GM19463 (cell line): ENCODE measurements around the gene KRTAP5-5.
"Not testable (repeated sequence)": the region's sequence is repeated elsewhere in the genome, so short reads cannot be mapped to it uniquely, and the experiment has no call there.

Experiments
- ATAC-seq: cut with Tn5 transposase; IDR thresholded peaks from one replicate; pipeline ENCODE4 v1.9.1; 2021; ENCODE audit warnings: mild to moderate bottlenecking, moderate library complexity; ENCODE audit not compliant: unreplicated experiment

KRTAP5-5 gene

DNA sequence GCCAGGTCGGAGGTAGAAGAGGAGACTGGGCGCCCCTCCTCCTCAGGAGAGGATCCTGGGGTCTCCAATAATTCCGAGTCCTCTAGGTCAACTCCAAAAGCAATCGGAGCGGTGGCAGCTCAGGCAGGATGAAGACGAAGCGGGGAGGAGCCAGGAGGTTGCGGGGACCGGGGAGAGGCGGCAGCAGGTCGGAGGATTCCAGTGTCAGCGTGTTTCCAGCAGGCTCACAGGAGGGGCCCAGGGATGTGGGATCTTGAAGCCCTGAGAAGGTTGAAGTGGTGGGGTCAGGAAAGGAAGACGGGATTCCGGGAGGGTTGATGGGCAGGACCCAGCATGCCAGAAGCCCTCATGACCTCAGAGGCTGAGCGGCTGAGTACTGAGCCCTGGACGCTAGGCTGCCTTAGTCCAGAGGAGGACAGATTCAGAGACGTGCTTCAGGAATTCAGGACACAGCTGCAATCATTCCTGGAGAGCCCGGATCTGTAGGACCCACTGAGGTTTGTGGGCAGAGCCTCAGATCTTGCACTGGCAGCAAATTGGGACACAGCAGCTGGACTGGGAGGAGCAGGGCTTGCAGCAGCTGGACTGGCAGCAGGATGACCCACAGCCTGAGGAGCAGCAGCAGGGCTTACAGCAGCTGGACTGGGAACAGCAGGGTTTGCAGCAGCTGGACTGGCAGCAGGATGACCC, 22.3 kb upstream of the KRTAP5-5 start:
- not testable (repeated sequence) for ATAC-seq

GRCh38 chr11:1607901-1608300, 21.7 kb upstream of the KRTAP5-5 start:
- not testable (repeated sequence) for ATAC-seq

- no peak for ATAC-seq
Observed at GRCh38 chr11:1608363-1608762, 21.2 kb upstream of the KRTAP5-5 start, which contains the start of gene KRTAP5-3. Gene KRTAP5-3, minus strand, starts transcription at chr11:1608463. Its CDS starts 78 bp downstream, at chr11:1608385.

GRCh38 chr11:1618231-1618630, 11.3 kb upstream of the KRTAP5-5 start:
- ATAC-seq = no peak

DNA sequence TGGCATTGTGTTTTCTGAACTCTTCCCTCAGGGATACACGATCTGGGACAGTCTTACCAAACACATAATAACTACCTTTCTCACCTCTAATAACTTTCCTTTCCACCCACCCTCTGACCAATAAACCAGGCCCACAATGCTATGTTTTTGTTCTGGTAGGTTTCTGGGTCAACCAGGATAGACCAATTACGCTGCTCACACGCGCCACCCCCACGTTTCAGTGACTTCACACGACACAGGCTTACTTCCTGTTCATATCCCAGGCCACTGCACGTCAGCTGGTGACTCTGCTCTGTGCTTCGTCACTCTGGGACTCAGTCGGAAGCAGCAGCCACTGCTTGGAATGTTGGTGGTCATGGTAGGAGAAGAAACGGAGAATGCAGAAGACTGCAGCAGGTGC, 10.1 kb upstream of the KRTAP5-5 start:
- ATAC-seq = no peak

GRCh38 chr11:1622086-1622485, 7.5 kb upstream of the KRTAP5-5 start, which contains the start of gene KRTAP5-4:
Gene KRTAP5-4, minus strand, starts transcription at chr11:1622138. Its CDS starts 45 bp downstream, at chr11:1622093.
- ATAC-seq = no peak

- no peak for ATAC-seq
Observed at GRCh38 chr11:1623716-1624115, 5.9 kb upstream of the KRTAP5-5 start.

GRCh38 chr11:1624621-1625020, 5.0 kb upstream of the KRTAP5-5 start:
- no peak for ATAC-seq

- ATAC-seq = no peak
Observed at GRCh38 chr11:1625541-1625940, 4.0 kb upstream of the KRTAP5-5 start.

DNA sequence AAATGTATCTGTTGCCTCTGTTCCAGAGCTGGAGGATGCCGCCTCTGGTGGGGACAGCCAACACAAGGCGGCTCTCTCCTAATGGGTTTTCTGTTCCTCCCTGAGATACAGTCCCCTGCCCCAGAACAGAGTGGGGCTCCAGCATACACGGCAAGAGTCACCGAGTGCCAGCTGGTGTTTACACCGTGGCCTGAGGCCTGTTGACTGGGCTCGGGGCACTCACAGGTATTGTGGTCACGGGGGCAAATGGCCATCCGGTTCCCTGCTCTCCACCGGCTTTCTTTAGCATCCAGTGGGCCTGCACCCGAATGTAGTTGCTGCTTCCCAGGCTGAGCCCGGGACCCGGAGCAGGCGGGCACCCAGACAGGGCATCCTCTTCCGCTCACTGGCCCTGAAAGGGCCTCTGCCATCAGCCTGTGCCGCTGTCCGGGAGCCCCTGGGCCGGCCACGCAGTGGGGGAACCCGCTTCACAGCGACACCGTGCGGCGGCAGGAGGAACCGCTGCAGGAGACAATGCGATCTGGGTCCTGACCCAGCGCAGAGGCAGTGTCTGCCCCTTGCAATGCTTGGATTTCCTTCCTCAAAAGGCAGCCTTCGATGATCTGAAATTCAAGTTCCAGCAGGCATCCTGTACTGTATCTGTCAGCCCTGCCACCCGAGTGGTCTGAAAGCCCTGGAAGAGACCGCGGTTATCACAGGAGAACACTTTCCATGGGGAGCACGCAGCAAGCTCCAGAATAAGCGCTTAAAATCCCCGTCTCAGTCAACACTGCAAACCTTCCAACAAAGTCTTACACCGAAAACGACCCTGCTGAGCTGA, 859 bp upstream of the KRTAP5-5 start:
- no peak for ATAC-seq

GRCh38 chr11:1630271-1630670, 696 bp downstream of the KRTAP5-5 start:
- no peak for ATAC-seq

DNA sequence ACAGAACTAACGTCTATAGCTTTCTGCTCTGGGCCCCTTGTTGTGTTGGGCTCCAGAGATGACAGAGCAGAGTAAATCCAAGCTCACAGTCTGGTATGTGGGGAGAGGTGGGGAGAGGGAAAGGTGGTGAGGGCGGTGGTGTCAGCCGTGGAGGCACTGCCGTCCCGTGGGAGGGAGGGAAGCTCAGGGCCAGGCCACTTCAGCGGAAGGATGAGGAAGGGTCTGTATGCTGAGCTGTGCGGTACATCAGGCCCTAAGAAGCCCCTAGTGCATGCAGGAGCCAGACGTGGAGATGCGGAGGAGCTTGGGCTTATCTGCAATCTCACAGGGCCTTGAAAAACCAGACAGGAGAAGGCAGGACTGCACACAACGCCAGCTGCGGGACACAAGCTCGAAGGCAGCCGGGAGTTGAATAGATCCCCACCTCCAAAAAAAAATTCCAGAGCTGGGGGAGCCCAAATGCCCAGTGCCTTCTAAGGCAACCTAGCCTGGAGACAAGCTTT, 1.5 kb downstream of the KRTAP5-5 start:
- no peak for ATAC-seq

- ATAC-seq = no peak
Observed at GRCh38 chr11:1632053-1632714, 2.6 kb downstream of the KRTAP5-5 start.

- no peak for ATAC-seq
Observed at GRCh38 chr11:1633864-1634263, 4.3 kb downstream of the KRTAP5-5 start.

GRCh38 chr11:1636291-1636950, 6.8 kb downstream of the KRTAP5-5 start:
- ATAC-seq = no peak

DNA sequence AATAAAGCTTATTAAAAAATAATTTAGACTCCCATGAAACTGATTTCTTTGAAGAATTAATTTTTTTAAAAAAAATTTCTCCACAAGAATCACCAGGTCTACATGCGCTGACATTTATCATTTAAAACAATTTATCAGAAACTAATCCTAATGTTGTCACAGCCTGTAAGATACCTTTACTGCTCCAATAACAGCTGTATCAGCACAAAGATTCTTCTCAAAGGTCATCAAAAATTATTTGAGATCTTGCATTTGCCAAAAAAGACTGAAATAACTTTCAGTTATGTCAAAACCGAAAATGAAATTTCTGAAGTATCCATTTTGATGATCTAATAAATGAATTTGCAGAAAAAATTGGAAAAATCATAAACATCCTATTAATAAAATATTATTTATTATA, 8.1 kb downstream of the KRTAP5-5 start:
- ATAC-seq = no peak

GRCh38 chr11:1638344-1638743, 8.8 kb downstream of the KRTAP5-5 start:
- ATAC-seq = no peak

DNA sequence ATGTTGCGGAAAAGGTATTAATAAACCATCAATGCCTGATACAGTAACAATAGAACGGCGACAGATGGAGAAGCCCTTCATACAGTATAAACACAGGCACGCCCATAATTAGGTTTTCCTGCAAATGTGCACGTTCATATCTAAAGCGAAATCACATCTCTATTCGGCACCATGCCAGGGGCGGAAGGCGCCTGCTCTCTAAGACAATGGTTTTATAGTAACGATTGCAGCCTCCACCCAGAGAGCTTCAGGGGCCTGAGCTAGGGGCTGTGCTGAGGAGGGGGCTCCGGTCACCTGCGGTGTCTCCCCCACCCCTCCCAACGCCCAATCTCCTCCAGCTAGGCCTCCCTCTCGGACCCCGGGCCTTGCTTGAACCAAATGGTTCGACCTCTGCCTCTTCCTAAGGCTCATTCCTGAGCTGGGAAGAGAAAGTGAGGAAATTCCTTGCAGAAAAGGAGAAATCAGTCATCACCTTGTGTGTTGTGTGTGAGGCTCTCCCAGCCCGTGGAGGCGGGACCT, 9.6 kb downstream of the KRTAP5-5 start:
- no peak for ATAC-seq

DNA sequence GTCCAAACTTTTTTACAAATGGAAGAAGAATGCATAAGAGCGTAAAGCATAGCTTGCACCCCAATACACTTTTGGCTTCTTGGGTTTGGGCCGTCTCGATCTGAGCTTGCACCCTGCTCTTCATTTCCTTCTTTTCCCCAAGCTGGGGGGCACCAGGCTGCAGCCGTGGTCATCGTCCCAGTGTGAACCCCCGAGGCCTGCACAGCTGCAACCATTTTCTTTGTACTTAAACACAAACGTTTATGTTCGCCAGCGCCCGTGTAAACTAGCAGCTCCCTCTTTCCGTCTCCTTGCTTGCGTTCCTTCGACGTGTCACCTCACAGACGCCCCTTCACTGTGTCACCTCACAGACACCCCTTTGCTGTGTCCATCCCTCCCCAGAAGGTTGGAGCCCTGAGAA, 10.1 kb downstream of the KRTAP5-5 start:
- no peak for ATAC-seq

DNA sequence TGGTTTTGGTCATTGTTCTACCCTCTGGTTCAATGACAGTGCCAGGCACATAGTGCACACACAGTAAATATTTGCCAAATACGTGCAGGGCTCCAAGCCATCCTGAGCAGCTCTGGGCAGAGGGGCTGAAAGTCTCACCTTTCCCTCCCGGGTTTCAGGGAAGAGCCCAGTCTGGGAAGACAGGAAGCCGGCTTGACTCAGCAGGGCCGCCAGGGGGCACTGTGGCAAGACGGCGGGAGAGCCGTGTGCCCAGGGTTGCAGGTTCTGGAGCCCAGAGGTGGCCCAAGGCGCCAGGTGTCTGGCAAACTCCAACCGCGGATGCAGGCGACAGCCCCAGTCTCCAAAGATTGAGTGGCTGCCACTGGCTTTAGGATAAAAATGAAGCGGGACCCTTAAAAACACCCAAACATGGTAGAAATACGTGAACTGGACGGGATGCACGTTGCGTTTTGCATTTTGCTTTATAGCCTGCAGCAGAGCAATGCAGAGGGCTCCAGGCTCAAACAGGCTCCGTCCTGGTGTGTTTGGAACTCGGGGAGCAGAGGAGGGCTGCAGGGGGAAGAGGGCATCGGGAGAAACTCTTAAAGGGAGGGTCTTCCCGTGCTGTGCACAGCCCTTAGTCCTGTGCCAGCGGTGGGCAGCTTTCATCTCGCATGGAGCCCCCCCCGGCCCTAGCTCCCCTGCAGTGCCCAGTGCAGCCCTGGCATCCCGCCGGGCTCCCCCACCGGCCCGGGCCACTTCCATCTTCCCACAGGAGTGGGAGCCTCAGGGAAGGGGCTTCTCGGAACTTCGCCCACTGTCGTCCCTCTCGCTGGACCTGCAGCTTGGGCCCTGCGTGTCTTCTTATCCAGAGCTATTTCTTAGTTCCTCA, 10.7 kb downstream of the KRTAP5-5 start:
- no peak for ATAC-seq
